NCI-H2081 (cell line): ENCODE results near the gene GAREM1.
"Not testable (repeated sequence)": the region's sequence is repeated elsewhere in the genome, so short reads cannot be mapped to it uniquely, and the experiment has no call there.

Source experiments
- DNase-seq, 2 experiments: peaks; one replicate each; lab custom pipeline; 2025; lab: John Stamatoyannopoulos, UW

Gene GAREM1

DNA sequence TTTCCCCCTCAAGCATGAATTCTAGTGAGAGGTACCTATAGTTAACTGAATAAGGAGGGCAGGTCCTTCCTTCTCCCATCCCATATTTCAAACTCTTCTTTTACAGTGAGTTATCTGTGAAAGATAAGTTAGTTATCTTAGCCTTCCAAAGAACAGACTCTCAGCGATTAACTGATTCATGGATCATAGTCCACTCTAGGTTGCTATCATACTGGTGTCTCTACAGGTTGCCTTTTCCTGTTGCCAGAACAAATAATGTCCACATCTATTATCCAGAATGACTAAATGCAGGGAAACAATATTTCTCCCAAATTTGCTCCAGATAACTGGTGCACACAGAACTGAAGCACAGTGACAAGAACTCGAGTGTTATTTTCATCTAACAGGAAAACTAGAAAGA lies 212.5 kb downstream of the GAREM1 start:
- DNase-seq = no peak

DNA sequence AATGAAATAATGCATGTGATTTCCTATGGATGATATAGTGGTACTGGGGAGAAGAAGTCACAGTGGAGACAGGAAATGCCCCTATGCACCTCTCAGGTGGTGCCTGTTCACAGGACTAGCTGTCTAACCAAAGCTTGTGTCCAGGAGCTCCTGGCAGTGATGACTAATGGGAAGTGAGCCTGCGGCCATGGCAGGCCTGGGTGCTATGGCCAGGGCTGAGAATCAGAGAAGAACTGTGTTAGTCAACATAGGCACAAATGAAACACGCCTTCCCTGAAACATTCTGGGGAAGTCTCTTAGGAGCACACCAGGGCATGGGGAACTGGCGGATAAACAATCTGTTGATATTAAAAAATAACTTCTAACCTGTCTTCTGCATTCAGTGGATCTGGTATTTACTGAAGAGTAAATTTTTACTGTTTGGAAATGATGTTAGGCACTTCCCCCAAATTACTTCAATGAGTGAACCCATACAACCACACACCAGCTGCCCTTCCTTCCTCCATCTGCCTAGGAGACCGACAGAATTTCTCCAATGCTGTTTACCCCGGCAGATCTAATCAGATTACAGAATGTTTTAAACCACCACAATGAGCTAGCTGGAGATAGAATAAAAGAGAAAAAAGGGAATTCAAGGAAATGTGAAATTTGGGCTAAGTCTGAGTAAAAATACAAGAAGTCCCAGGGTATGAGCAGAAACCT lies 213.4 kb downstream of the GAREM1 start:
- DNase-seq = no peak

DNA sequence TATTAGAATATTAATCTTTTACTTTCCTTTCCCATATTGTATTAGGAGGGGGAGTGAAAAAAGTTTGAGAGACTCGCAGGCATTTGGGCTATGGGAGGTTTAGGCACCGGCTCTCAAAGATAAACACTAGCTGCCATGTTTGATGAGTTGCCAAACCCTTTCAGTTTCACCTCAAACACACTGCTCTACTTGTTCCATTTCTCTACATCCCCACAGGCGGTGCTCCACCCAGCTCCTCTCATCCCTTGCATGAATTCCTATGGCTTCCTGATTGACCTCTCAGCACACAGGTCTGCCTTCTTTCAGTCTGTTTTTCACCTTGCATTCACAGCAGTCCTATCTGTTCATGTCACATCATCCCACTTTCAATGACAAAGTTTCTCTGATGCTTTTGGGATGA lies 215.1 kb downstream of the GAREM1 start:
- no peak for DNase-seq

DNA sequence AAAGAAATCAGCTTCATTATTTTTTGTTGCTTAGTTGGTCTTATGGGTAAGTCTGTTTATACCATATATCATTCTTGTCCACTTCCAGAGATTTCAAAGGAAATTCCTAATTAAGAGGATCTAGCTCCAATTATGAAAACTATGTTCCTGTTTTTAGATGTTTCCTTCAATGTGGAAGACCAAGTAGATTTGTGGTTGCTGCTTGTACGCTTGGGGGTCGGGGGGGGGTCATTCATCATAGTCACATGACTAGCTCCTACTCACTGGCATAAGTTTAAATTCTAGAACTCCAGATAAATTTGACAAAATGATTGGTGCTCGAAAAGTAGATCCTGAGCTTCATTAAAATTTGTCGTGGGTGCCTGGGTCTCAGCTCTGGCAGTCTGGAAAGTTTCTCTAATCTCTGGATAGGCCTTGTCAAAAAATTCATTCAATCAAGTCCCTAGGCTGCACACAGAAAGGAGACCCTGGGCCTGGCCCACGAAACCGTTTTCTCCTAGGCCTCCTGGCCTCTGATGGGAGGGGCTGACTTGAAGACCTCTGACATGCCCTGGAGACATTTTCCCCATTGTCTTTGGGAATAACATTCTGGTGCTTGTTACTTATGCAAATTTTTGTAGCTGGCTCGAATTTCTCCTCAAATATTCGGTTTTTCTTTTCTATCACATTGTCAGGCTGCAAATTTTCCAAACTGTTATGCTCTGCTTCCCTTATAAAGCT lies 218.4 kb downstream of the GAREM1 start:
- DNase-seq = no peak

DNA sequence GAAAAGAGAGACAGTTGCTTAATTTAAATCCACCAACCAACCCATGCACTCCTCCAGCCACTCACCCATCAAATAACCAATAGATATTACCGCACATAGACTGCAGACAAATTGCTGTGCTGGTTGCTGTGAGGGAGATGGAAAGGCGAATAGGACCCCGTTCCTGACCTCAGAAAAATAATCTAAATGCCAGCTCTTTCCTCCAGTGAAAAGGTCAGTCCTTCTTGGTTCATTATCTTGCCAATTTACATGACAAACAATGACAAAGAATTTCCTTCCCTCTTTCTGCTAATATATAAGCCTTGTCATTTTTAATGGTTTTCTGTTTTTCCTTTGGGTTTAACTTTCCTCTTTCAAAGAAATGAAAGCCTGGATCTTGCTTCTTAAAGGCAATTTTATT lies 219.2 kb downstream of the GAREM1 start:
- DNase-seq = no peak

DNA sequence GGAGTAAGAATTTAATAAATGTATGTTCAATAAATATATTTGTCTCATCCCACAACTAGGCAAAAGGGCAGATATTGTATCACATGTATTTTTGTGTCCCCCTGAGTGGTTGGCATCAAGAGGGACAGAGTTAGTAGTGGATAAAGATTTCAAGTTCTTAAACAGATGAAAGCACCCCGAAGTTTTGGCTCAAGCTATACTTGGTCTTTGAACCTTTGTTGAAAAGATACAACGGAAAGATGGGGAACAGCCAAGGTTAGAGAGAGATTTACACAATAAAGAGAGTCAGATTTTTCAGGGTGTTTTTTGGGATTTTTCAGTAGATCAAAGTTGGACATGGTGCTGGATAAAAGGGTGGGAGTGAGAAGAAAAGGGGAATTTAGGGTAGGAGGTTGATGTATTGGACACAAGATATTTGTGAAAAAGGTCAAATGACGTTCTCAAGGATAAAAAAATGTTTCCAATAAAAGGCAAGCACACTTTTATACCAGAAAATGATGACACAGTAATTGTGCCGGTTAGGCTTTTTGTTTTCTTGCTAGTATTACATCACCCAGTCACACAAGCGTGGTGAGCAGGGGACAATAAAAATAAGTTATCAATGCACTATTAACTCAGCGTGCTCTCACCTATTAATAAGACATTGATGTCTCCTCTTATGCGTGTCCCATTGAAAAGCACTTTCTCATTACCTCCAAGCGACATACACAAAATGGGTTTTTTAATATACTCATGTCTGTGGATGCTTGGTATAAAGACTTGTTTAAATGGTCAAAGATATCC lies 221.3 kb downstream of the GAREM1 start:
- no peak for DNase-seq

DNA sequence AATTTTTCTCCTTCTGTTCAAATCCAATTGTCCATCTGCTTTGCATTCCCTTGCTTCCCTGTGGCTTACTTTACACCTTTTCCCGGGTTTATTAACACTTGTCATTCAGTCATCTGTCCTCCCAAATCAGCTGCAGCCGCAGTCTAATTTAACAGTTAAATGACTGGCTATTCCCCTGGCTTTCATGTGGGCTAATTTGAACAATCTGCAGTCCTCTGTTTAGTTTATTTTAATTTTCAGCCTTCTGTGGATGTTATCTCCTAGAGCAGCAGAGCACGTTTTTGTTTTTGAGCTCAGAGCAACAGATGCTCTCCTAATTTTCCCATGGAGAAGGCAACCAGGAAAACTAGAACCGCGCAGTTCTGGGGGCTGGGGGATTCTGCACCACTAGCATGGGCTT lies 225.8 kb downstream of the GAREM1 start:
- DNase-seq = no peak

DNA sequence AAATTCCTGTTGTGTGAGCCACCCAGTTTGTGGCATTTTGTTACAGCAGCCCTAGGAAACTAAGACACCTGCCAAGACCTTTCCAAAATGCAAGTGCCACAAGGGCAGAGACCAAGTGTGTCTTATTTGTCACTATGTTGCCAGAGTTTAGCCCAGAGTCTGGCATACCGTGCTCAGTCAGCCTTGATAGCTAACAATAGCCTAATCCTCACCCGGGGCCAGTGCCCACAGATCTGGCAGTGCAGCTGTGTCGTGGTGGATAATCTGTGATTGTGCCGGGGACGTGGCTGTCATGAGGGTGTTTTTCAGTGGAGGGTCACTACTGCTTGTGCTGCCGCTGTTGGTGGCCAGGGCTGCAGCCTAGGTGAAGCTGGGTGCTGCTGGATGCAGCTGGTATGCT lies 227.3 kb downstream of the GAREM1 start:
- no peak for DNase-seq

DNA sequence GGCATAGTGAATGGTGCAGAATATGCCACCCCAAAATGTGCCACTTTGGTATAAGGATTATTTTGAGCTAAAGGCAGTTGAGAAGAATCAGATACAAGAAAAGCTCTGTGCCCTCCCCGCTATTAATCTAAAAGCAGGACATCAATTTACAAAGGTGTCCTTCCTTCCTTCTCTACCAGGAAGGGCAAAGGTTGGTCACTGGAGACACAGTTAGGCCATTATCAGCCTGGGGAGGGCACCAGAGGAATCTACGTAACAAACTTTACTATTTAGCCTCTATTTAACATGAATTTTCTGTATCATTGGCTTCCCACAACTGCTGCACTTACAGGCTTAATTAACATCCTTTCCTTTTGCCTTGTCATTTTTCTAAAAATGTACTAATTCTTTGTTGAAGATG lies 228.3 kb downstream of the GAREM1 start:
- DNase-seq = no peak

DNA sequence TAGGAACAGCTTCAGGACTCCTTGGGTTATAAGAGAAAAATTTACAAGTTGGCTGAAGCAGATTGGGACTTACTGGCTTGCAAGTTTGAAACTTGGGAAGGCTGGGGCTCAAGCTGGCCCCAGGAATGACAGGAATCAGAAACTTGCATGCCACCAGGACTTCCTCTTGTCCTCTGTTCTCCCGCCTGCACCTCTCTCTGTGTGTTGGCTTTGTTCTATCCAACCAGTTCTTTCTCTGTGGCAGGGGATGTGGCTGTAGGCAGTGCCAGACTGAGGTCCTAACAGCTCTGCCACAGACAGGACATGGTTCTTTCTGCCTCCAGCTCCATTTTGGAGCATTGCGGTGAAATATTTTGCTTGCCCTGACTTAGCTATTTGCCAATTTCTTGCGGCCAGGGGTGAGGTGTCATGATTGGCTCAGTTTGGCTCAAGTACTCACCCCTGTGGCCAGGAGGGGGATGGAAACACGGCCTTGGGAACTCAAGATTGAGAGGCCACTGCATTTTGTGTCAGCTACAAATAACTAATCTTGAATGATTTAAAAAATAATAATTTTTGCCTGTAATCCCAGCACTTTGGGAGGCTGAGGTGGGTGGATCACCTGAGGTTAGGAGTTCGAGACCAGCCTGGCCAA lies 231.9 kb downstream of the GAREM1 start:
- no peak for DNase-seq

DNA sequence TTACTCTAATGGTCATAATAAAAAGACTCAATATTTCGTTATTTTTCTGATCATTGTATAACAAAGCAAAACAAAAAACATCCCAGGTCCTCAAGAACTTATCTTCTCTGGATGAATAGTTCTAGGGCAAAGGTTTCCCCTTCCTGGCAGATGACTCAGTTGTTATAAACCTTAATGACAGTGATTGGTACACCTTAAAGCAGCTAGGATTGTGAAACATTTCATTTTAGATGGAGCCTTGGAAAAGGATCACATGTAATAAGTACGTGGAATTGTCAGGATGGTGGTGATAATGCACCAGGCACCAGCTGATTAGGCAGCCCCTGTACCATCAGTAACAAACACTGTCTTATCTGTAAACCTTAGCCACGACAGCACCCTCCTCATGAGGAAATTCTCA lies 233.6 kb downstream of the GAREM1 start:
- no peak for DNase-seq

DNA sequence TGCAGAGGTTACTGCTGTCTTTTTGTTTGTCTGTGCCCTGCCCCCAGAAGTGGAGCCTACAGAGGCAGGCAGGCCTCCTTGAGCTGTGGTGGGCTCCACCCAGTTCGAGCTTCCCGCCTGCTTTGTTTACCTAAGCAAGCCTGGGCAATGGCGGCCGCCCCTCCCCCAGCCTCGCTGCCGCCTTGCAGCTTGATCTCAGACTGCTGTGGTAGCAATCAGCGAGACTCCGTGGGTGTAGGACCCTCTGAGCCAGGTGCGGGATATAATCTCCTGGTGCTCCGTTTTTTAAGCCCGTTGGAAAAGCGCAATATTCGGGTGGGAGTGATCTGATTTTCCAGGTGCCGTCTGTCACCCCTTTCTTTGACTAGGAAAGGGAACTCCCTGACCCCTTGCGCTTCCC lies 237.3 kb downstream of the GAREM1 start:
- not testable (repeated sequence) for DNase-seq

DNA sequence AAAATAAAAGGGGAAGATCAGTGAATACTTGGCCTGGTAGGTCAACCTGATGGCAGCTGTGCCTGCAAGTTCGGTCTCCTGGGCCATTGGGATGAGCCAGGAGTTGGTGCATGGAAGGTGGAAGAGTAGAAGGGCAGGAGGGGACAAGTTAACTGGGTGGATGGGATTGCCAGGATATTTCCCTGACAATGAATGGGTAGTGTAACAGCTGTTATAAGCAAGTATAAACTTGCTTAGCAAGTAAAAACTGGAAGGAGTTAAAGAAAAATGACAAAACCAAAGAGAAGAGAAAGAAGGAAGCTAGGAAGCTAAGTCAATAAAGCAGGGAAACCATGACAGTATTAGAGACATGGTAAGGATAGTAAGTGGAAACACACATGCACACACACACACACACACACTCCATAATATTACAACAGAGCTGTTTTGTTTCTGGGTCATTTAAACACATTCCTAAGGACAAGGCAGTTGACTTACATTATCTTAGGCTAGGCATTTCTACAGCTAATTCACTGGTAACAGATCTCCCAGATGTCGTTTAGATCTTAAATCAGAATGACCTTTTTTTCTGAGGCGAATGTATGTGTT lies 251.2 kb downstream of the GAREM1 start:
- DNase-seq = no peak

DNA sequence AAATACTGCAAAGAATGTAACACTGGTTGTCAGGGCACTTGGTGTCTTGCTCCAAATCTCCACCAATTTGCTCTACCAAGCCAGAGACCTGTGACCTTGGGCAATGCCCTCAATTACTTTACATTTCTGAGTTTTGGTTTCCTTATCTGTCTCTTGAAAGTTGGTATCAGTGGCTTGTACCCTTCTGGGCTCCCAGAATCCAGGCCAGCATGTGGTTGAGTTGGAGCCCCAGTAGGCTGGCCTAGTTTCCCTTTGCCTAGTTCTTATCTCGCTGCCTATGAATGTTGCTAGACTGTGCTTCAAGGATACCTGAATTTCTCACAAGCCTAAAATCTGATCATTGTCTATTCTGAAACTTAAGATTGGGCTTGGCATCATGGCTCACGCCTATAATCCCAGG lies 254.3 kb downstream of the GAREM1 start:
- no peak for DNase-seq

DNA sequence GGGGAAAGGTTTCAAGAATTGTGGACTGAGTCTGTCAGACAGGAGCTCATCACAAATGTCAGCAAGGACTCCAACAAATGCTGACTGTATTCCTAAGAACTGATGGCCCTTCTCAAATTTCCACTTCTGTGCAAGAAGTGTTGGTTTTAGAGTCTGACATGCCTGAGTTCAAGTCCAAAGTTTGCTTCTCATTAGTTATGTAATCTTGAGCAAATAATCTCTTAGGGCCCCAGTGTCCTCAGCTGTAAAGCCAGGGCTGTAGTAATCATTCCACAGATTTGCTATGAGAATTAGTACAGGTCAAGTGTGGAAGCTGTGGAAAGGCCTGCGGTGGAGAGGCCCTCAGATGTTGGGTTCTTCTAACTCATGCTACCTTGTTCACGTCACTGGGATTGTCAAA lies 257.0 kb downstream of the GAREM1 start:
- DNase-seq = no peak
